Measurements from ENCODE around the gene HMGXB4.

Gene HMGXB4

DNA sequence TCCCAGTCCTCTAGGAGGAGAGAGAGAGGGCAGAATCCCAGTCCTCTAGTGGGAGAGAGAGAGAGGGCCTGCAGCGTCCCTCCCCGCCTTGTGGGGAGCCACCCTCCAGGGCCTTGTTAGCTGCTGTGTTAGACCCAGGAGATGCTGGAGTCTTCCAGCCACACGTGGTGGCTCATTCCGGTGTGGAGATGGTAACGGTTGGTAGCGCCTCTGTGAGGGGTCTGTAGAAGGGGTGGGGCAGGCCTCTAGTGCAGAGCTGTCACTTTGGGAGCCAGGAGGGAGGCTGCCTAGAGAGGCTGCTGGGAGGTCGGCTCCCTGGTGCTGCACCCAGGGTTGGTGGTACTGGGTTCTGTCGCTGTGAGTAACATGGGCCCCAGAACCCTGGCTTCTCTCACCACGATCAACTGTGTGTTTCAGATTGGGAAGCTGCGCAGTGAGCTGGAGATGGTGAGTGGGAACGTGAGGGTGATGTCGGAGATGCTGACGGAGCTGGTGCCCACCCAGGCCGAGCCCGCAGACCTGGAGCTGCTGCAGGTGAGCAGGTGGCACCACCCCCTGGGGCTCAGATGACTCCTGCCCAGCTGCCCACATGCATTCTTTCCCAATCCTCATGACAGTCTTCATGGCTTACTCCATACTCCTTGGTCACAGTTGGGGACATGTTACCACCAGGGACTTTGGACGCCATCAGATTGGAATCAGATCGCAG, 69.7 kb downstream of the HMGXB4 start:
- no peak for DNase-seq (ENCODE audit: low read depth, low spot score)

DNA sequence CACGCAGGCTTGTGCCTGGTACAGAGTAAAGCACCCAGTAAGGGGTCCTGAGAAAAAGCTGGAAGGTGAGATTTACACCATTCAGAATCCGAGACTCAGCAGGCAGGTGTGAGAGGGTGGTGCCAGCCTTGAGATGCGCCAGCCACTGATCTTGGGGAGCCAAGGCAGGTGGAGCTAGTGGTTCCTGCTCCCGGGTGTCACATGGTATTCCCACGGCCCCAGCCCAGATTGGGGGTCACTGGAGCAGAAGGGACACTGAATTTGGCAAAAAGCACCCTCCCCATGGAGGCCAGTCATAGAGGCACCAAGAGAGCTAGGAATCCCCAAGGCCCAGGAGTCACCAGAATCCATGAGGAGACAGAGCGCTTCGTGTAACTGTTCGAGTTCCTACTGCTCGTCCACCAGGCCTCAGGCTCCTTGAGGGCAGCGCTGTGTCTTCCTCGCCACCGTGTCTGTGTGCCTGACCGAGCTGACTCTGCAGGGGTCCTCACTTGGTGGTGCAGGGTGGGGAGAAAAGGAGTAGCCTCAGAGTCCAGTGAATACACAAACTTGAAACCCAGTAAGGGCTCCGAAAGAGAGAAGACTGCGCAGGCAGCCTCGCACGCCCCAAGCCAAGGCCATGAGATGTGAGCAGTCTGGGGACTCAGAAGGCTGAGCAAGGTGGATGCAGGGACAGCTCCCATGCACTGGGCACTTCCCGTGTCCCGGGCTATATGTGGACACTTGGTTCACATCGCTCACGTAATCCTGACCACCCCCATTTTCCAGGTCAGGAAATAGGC, 70.6 kb downstream of the HMGXB4 start:
- no peak for DNase-seq (ENCODE audit: low read depth, low spot score)

DNA sequence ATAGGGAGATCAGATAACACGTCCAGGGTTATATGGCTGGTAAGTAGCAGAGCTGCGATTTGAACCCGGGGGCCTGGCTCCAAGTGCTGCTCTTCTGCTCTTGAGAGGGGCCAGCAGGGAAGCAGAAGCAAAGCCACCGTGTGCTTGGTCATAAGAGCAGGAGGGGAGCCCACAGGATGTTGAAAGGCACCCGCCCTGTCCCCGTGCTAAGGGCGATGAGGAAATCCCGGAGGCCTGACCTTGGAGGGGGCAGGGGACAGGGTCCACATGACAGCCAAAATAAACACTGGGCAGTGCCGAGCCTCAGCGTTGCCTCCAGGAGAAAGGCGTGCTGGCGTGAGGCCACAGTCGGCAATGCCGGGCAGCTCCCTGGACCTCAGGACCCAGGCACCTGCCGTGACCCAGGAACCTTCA, 71.2 kb downstream of the HMGXB4 start:
- DNase-seq (ENCODE audit: low read depth, low spot score): no peak

DNA sequence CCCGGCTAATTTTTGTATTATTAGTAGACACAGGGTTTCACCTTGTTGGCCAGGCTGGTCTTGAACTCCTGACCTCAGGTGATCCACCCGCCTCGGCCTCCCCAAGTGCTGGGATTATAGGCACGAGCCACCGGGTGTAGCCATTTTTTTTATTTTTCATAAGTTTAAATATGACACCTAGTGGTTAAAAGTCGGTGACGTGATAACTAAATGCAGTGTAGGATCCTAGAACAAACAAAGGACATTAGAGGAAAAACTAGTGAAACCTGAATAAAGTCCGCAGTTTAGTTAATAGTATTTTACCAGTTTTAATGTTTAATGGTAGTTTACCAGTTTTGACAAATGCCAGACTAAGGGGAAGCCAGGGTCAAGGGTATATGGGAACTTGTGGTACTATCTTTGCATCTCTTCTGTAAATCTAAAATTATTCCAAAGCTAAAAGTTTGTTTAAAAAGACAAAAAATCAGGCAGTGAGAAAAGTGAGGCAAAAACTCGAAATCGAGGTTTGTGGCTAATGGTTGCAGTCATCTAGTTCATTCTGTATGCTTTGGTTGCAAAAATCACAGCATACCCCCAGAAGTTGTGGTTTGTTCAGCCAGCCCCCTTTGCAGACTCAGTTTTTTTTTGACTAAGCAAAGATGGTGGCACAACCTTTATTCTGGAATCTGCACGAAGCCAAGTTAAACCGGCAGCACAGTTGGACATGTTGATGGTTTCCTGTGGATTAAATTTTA, 72.0 kb downstream of the HMGXB4 start:
- DNase-seq (ENCODE audit: low read depth, low spot score): no peak

DNA sequence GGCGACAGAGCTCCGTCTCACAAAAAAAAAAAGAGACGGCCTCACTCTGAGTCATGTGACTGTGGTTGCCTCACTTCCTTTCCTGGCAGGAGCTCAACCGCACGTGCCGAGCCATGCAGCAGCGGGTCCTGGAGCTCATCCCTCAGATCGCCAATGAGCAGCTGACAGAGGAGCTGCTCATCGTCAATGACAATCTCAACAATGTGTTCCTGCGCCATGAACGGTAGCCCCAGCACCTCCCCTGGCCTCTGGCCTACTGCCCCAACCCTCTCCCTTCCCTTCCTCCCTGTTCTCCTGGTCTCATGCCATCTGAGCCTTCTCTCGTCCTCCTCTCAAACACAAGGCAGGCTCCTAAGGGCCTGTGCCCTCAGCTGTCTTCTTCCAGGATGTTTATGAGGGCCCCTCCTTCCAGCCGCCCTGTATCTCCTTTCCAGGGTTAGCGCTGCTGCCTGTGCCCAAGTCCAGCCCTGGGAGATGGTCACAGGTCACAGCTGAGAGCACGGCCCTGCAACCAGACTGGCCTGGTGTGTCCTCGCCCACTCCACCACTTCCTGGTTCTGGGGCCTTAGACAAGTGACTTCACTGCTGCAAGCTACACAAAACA, 73.1 kb downstream of the HMGXB4 start:
- DNase-seq (ENCODE audit: low read depth, low spot score): no peak

DNA sequence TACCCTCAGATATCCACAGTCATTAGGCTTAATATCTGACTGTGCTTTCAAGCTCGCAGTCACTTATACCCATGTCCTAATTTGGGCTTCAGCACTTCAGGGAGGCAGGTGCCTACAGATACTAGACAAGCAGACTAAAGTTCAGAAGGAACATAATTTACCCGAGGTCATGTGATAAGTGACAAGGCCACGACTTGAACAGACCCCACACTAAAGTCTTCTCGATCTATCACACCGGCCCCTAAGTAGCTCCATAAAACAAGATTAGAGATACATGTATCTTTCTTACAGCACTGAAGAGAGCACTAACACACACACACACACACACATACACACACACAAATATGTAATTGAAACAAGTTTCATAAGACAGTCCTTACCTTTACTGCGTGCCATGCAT, 75.0 kb downstream of the HMGXB4 start:
- no peak for DNase-seq (ENCODE audit: low read depth, low spot score)

DNA sequence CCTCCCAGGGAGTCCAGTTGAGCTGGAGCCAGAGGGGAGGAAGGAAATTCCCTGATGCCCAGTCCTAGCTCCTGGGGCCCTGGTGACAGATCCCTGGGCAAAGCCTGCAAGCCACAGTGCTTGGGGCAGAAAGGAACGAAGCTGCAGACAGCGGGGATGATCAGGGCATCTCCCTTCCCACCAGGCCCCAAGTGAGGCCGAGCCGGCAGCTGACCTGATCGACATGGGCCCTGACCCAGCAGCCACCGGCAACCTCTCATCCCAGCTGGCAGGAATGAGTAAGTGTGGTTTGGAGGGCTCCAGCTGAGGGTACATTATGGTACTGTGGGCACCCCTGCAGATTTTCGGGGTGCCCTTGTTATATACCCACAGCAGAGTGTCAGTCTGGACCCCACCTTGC, 75.9 kb downstream of the HMGXB4 start:
- DNase-seq (ENCODE audit: low read depth, low spot score): no peak

DNA sequence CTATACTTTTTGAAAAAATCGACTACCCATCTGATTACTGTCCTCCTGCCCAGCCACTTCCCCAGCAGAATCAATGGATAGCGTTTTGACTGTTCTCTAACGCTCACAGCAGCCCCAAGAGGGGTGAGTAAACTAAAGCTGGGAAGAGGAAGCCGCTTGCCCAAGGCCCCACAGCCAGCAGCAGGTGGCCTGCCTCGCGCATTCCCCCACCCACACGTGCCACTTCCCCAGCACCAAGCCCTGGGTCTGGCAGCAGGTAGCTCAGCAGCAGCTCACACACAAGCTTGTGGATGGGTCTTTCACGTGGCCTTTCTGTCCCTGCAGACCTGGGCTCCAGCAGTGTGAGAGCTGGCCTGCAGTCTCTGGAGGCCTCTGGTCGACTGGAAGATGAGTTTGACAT, 76.7 kb downstream of the HMGXB4 start:
- DNase-seq (ENCODE audit: low read depth, low spot score): no peak

DNA sequence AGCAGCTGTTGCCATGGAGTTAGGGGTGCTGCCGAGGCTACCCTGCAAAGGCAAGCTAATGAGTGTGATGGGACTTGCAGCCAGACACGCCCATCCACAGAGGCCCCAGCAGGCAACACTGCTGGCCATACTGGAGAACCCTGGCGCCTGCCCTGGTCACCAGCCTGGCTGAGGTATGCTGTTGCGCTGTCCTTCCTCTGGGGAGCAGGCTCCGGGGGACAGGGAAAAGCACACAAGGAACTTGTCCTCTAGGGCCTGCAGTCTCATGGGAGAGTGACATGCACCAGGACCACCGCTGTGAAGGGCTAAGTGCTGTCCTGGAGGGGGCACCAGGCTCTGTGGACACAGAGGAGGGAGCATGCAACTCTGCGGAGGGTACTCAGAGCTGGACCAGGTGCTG, 78.2 kb downstream of the HMGXB4 start:
- DNase-seq (ENCODE audit: low read depth, low spot score): no peak

DNA sequence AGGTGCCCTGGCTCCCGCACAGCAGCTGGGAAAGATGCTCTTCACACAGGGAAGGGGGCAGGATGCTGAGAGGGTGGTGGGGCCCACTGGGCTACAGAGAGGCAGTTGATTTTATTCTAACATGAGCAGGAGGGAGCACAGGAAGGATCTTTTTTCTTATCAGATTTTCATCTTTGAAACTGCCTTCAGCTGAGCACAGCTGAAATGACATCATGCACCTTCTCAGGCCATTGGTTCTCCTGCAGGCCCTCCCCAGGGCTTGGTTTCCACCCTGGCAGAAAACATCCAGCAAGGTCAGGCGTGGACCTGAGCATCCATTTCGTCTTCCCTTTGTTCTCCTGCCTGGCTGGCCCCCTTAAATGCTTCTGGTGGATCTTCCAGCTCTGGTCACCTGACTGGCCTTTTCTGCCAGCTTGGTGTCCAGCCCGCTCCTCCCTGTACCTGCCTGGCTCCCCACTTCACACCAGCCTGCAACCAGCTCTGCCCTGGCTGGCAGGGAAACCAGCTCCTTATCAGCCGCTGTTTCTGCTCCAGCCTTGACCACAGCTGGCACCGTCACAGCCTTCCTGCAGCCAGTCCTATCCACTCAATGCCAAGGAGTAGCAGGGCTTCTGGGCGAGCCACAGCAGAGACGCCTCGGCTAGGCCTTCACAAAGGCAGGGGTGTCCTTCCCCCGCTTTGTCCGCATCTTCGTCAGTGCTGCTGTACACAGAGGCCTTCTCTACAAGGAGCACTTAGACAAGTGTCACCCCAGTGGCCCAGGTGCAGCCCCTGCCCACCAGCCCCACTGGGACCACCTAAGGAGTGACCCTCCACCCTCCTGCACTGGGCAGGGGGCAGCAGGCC, 78.9 kb downstream of the HMGXB4 start:
- no peak for DNase-seq (ENCODE audit: low read depth, low spot score)

DNA sequence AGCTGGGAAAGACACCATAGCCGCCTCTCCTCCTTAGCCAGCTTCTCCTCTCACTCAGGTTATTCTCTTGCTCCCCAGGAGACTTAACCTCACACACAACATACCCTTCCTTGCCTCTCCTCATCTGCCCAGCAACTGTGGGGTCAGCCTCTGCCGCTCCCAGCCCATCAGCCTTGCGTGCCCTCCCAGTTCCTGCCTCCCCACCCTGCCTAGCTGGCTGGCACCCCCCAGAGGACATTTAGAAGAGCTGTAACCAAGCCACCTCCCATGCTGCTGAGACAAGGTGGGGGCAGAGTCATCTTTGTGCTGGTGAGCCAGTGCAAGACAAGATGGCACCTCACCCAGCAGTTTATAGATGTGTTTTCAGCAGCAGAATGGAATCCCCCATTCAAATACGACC, 80.6 kb downstream of the HMGXB4 start:
- no peak for DNase-seq (ENCODE audit: low read depth, low spot score)

DNA sequence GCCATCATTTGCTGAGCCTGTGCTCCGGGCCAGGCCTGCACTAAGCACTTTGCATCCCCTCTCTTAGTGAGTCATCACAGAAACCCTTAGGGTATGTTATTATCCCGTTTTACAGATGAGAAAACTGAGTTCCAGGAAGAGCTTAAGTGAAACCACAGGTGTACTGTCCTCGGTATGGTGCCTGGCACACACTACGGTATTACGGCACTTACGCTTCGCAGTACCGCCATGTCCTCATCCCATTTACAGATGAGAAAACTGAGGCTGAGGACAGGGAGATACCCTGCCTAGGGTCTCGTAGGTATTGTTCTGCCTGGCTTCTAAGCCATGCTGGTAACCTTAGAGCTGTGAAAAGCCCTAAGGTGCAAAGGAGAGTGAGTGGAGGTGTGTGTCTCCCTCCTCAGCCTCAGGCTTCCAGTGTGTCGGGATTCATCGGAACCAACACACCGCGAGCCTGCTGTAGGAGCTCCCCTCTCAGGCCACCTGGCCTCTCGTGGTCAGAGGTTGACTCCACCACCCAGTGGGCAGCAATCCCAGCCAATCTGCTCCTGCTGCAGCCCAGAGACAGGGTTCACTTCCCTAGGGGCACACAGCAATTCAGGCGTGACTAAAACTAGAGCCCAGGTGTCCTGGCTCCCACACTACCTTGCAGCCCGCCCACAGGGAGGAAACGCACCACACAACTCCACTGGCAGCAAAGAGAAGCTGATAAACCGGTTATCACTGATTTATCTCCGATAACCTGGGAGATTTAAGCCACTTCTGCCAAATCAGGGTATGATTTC, 84.0 kb downstream of the HMGXB4 start:
- no peak for DNase-seq (ENCODE audit: low read depth, low spot score)

DNA sequence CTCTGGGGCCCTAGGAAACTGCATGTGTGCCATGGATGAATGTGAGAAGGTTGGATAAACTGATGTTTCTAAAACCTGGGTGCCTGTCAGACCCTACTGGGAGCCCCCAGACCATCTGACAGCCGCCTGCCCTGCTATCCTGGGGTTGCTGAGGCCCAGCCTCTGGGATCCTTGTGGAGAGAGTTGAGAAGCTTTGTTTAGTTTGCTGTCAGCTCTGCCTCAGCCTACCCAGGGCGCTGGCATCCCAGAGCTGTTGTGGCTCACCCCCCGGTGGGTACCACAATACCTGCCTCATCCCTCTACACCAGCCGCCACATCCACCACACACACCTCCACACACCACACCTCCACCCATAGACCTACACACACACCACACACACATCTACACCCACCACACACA, 85.1 kb downstream of the HMGXB4 start:
- no peak for DNase-seq (ENCODE audit: low read depth, low spot score)

DNA sequence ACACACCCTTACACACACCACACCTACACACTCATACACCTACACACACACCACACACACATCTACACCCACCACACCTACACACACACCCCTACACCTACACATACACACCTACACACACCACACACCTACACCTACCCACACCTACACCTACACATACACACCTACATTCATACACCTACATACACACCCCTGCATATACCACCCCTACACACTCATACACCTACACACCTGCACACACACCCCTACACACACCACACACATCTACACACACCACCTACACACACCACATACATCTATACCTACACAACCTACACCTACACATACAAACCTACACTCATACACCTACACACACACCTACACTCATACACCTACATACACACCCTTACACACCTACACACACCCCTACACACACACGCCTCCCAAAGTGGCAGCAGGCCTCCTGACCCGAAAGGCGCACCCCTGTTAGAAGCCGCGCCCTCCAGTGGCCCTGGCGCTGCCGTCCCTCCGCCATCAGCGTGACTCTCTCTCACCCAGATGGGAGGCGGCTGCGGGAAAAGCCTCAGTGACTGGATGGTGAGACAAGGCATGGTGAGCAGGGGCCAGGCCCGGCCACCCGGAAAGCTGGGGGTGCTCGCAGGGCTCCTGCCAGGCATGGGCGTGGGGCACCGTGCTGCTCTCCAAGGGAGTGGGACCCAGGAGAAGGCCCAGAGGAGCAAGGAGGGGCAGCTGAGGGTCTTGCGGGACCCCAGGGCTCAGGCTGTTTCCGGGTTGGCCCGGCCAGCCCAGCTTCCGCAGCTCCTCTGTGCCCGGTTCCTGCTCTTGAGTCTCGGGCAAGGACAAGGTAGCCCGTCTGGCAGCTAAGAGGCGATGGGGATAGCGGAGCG, 86.6 kb downstream of the HMGXB4 start:
- no peak for DNase-seq (ENCODE audit: low read depth, low spot score)

DNA sequence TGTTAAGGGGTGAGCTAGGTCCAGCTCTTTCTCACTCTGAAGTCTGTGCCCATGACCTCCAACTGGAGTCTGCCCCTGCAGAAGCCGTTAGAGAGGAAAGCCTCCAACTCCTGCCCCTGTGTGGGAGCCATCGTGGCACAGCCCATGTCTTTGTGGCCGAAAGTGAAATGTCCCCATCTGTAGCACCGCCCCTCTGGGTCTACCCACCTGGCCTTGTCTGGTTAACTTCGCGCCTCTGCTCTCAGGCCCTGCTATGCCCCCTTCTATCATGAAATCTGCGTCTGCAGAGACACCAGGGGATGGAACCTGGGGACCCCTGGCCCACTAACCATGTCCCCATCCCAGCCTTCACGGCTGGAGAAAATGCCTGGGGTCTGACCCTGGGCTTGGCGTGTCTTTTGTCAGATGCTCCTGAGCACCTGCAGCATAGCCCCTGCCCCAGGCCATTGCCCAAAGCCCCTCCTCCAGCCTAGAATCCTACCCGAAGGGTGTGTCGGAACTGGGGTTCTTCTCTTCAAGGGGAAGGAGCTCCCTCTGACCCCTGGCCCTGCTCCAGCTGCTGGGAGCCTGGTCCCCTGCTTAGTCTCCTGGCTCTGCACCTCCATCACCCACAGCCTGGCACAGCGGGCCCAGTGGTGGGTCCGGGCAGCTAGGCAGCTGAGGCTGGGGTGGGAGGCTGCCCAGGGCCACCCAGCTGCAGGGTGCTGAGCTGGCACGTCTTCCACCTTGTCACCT, 87.8 kb downstream of the HMGXB4 start:
- no peak for DNase-seq (ENCODE audit: low read depth, low spot score)
